Measurements from ENCODE around the gene PHTF1.

PHTF1 gene

DNA sequence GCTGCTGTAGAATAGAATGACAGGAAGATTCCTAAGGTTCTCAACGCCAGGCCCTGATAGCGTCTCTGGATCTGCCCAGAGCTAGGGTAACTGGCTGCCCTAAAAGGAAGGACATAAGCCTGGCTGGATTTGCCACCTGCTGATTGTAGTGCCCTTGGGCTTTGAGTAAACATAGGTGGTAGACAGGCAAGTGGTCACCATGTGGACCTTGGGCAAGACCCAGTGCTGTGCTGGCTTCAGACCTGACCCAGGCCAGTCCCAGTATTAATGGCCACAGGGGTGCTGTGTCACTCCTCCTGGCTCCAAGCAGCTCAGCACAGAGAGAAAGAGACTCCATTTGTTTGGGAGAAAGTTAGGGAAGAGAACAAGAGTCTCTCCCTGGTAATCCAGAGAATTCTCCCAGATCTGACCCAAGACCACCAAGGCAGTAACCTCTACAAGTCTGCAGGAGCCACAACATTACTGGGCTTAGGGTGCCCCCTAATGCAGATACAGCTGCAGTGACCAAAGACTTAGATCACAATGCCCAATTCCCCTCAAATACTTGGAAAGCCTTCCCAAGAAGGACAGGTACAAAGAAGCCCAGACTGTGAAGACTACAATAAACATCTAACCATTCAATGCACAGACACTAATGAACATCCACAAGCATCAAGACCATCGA is 44.5 kb downstream of the PHTF1 start:
- DNase-seq: no peak

- DNase-seq: no peak
These were observed 57.9 kb downstream of the PHTF1 start for GRCh38 chr1:113701429-113701828.

DNA sequence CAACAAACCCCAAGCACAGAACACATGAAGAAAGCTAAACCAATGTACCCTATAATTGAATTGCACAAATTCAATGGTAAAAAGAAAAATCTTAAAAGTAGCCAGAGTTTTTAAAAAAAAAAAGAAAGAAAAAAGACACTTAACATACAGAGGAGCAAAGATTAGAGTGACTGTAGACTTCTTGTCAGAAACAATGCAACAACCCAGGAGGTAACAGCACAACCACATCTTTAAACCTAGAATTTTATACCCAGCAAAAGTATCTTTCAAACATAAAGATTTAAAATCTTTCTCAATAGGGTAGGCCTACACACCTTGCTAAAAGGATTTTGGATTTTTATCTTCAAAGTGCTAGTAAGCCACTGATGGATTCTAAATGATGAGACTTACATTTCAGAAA is 64.4 kb downstream of the PHTF1 start:
- DNase-seq: no peak

GRCh38 chr1:113692824-113693431 is 66.4 kb downstream of the PHTF1 start:
- no peak for DNase-seq

DNA sequence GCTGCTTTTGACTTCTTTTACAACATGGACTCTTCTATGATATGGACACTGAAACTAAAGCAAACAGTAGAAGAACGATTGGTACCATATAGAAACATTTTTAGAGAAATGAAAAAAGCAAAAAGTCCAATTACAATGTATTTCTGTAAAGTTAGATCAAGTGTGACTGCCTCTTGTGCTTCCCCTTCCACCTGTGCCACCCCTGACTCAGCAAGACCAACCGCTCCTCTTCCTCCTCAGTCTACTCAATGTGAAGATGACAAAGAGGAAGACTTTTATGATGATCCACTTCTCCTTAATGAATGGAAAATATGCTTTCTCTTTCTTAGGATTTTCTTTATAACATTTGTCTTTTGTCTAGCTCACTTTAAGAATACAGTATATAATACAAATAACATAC is 66.9 kb downstream of the PHTF1 start:
- DNase-seq: no peak

DNA sequence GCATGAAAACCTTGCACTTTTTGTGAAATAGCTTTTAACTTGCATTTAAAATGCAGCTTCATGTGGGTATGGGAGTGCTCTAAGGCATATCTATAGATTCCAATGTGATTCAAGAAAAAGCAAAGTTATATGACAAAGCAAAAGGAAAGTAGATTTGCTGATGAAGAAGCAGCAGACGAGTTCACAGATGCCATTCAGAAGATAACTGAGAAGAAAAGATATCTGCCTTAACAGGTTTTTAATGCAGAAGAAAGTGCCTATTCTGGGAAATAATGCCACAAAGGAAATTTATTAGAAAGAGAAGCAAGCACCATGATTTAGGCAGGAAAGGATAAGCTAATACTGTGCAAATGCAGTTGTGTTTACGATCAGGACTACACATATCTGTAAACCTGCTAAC is 68.1 kb downstream of the PHTF1 start:
- DNase-seq: no peak

- DNase-seq: no peak
These were observed 72.2 kb downstream of the PHTF1 start for GRCh38 chr1:113686891-113687618.

DNA sequence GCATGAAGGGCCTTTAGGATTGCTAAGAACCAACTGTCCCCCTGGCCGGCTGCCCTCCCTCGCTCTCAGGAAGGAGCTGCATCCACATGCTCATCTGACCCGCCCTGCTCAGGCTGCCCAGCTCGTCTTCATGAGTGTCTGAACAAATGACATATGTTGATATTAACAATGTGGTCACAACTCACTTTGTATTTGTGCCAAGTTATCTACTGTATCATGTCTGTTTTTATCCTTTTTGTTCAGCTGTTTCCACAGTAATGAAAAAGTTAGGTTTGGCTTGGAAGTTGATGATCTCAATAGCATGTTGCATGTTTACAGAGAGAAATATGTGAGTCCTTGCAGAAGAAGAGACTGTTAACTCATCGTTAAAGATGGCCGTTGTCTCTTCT is 75.1 kb downstream of the PHTF1 start:
- DNase-seq: no peak

GRCh38 chr1:113683384-113684152 is 75.7 kb downstream of the PHTF1 start:
- no peak for DNase-seq

- no peak for DNase-seq
These were observed 77.5 kb downstream of the PHTF1 start for GRCh38 chr1:113681596-113682337.

DNA sequence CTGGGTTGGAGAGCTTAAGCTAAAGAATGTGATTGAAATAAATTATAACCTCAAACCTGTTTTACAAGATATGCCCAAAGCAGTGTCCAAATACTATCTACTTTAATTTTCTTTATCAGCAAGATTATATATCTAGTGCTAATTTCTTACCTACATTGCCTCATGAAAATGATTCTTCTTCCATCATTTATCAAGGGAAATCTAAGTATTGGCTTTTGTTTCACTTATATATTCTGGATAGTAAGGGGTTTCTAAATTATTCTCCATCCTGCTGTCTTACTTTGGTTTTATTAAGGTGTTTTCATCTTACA is 81.2 kb downstream of the PHTF1 start:
- DNase-seq: no peak

DNA sequence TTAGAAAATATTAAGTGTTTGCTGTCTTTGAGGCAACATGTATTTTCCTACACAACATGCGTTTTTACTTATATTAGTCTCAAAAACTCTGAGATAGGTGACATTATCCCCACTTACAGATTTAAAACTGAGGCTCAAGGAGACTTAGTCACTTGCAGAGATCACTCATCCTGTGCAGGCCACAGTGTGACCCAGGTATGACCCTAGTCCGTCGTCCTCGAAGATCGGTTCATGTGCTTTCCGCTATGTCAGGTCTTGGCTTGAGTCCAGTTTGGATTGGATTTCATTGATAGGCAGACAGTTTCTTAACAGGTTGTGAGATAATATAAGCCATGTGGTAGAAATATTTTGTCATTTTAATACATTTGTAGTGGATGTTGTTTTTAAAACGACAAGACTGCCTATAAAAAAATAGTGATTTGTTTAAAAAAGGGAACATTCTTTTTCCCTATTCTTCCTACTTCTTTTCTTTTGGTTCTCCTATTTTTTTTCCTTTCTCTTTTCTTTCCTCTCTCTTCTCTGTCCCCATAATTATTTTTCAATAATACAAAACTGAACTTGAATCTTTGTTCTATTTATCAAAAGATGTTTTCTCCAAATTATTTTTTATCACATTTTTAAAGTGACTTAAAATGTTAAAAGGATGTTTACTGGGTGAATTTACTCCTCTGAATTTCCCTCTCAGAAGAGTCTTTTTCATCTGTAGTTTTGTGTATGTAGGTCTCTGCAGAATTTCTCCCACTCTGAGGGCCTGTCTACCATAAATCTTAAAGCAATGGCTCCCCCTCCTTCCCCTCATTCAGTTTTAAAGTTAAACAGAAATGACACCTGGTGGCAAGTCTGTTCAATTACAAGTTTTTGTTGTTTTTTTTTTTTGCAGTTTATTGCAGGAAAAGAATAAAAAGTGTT is 81.8 kb downstream of the PHTF1 start:
- DNase-seq: peak; percentile 54

DNA sequence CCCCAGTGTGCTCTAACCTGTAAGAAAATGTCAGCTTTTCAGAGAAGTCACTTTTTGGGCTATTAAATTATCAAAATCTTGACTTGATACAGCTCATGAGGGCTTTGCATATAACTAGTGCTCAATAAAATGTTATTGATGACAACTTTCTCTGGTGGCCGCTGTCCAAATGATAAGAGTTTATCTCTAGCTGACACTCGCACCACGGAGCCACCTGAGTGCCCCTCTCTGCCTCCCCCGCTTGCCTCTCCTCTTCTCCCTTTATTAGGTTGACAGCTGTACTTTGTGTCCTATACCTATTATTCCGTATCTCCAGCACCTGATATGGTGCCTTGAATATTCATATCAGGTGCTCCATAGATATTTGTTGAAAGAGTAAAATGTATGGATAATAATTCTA is 82.8 kb downstream of the PHTF1 start:
- no peak for DNase-seq

DNA sequence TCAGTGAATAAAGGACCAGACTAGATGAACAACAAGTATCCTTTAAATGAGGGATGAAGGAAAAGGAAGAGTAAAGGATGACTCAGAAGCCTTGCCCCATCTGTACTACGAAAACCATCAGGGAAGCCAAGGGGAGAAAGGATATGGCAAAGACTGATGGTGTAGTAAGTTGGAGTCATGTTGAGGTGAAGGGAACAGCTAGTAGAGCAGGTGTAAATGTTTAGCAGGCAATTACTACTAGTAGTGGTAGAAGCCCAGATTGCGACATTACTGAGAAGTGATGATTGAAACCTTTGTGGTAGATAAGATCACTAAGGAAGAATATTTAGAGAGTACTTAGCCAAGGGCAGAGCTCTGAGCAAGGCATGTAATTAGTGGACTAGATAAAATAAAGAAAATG is 84.0 kb downstream of the PHTF1 start:
- no peak for DNase-seq

DNA sequence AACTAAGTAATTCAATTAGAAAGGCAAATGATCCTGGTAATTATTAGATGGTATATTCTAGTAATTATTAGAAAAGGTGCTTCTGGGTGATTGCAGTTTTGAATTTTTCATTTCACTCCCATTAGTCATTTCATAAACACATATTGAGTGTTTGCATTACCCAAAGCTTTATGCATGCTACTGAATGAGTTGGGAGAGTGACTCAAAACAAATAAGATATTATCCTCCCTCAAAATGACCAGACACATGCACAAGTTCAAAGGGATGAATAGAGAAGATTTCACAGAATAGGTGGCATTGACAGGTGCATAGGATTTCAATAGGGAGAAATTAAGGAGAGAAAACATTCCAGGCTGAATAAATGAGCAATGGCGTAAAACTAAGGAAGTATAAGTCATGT is 84.7 kb downstream of the PHTF1 start:
- no peak for DNase-seq

- no peak for DNase-seq
These were observed 86.8 kb downstream of the PHTF1 start for GRCh38 chr1:113672491-113672890.

GRCh38 chr1:113670650-113671049 is 88.6 kb downstream of the PHTF1 start:
- no peak for DNase-seq

GRCh38 chr1:113669988-113670387 is 89.3 kb downstream of the PHTF1 start:
- DNase-seq: no peak

DNA sequence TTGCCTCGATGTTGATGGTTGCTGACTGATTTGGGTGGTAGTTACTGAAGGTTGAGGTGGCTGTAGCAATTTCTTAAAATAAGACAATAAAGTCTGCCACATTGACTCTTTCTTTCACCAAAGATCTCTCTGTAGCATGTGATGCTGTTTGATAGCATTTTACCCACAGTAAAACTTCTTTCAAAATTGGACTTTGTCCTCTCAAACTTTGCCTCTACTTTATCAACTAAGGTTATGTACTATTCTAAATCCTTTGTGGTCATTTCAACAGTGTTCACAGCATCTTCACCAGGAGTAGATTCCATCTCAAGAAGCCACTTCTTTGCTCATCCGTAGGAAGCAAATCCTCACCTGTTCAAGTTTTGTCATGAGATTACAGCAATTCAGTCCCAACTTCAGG is 93.2 kb downstream of the PHTF1 start:
- DNase-seq: no peak

- no peak for DNase-seq
These were observed 94.2 kb downstream of the PHTF1 start for GRCh38 chr1:113665071-113665470.

- DNase-seq: no peak
These were observed 95.9 kb downstream of the PHTF1 start for GRCh38 chr1:113663165-113663951.
